CD4-positive, alpha-beta T cell (primary cell): ENCODE measurements around the gene ADARB2. TPM values are rescaled to one million over a fixed set of nuclear protein-coding genes. Genes with fewer than 3 reads are reported as not detected.

Experiments used
- ATAC-seq: fragments of 200-7000 bp; cut with Tn5 transposase; one replicate; pipeline ENCODE4 v1.10.0; 2022; ENCODE audit warnings: mild to moderate bottlenecking; ENCODE audit not compliant: poor library complexity
- CTCF ChIA-PET: fragments of 350-600 bp; sonication (Branson Sonifier 250); formaldehyde crosslinking; loops from one replicate; lab custom pipeline; 2021; ENCODE audit warnings: antibody characterized with exemption, inconsistent platforms; lab: Charles Lee
- POLR2A ChIA-PET: fragments of 350-600 bp; sonication (Branson Sonifier 250); formaldehyde crosslinking; loops from one replicate; lab custom pipeline; 2021; ENCODE audit warnings: antibody characterized with exemption, inconsistent platforms; lab: Charles Lee
- DNase-seq, 14 experiments: peaks; one replicate each; pipeline ENCODE4 v3.0.0-alpha.2; 2013 to 2020; ENCODE audit warnings: mixed read lengths in 2 of 14
- H3K27ac ChIP-seq, 2 donors: one replicate each; pipeline versions ENCODE4 v1.5.1 to v1.7.0; 2013; ENCODE audit warnings: low read length in 2 of 2, low read depth in 1 of 2, mild to moderate bottlenecking in 1 of 2
- H3K27me3 ChIP-seq, 2 experiments: 1 replicate in 1 of 2; 2 replicates in 1 of 2; pipeline versions ENCODE4 v1.6.1 to v1.7.0; 2013; ENCODE audit warnings: low read length in 2 of 2, control low read depth in 1 of 2, mild to moderate bottlenecking in 1 of 2, moderate library complexity in 1 of 2; ENCODE audit not compliant: insufficient read depth in 2 of 2, control insufficient read depth in 1 of 2
- H3K36me3 ChIP-seq: one replicate; pipeline ENCODE4 v1.6.1; 2013; ENCODE audit warnings: low read length, control low read depth; ENCODE audit not compliant: insufficient read depth
- H3K4me1 ChIP-seq: one replicate; pipeline ENCODE4 v1.6.1; 2013; ENCODE audit warnings: low read length, control low read depth; ENCODE audit not compliant: insufficient read depth
- H3K4me3 ChIP-seq: one replicate; pipeline ENCODE4 v1.5.1; 2013; ENCODE audit warnings: mild to moderate bottlenecking, low read length, moderate library complexity
- H3K9me3 ChIP-seq, 2 experiments: 1 replicate in 1 of 2; 2 replicates in 1 of 2; pipeline versions ENCODE4 v1.6.1 to v1.7.0; 2013; ENCODE audit warnings: low read length in 2 of 2, mild to moderate bottlenecking in 2 of 2, control low read depth in 1 of 2, moderate library complexity in 1 of 2; ENCODE audit not compliant: control insufficient read depth in 1 of 2, insufficient read depth in 1 of 2
- H3K27ac Mint-ChIP-seq: one replicate; pipeline ENCODE4 v1.8.0; 2020; ENCODE audit warnings: mixed read lengths
- H3K27me3 Mint-ChIP-seq: one replicate; pipeline ENCODE4 v1.8.0; 2021; ENCODE audit warnings: mixed read lengths
- H3K36me3 Mint-ChIP-seq: one replicate; pipeline ENCODE4 v1.8.0; 2021; ENCODE audit warnings: low read depth, mixed read lengths
- H3K4me1 Mint-ChIP-seq: one replicate; pipeline ENCODE4 v1.8.0; 2021; ENCODE audit warnings: low read depth, mixed read lengths
- H3K4me3 Mint-ChIP-seq: one replicate; pipeline ENCODE4 v1.8.0; 2020; ENCODE audit warnings: mild to moderate bottlenecking, mixed read lengths
- H3K9me3 Mint-ChIP-seq: one replicate; pipeline ENCODE4 v1.8.0; 2020; ENCODE audit warnings: mixed read lengths
- CTCF ChIP-seq: fragments of 200-600 bp; IDR thresholded peaks from one replicate; pipeline ENCODE4 v1.8.0; 2022; ENCODE audit warnings: antibody characterized with exemption, mild to moderate bottlenecking
- intact Hi-C, 2 experiments: fragments of 100-400 bp; cut with DNase I in 1 of 2; cut with micrococcal nuclease in 1 of 2; formaldehyde crosslinking; loops; one replicate each; pipeline versions ENCODE4 v1.15.1 to v1.9.0; 2023 to 2025; cut with DNase I, micrococcal nuclease
- total RNA-seq, 174 experiments: library from RNA in 2 of 174; stranded (reverse) in 2 of 174; gene quantifications; one replicate each; pipeline ENCODE4 v1.2.3 and lab custom pipeline; 2021 to 2026

ADARB2 gene
- total RNA-seq, 2 experiments from 2014 or later, result 0.14 TPM; not detected in 1

GRCh38 chr10:1171182-1171581, 566.1 kb downstream of the ADARB2 start:
- no peaks in the 10 kb centered on the region for H3K36me3 ChIP-seq
- H3K27ac ChIP-seq, result no peak overlapping the region
- POLR2A ChIA-PET, result no interaction called here
- Mint-ChIP-seq H3K27me3 (peaks cover 5% of the 10 kb centered on the region), H3K36me3 (no peaks in the 10 kb centered on the region), H3K27ac (no peak overlapping the region), H3K9me3 (no peaks in the 10 kb centered on the region), H3K4me1 (no peaks in the 10 kb centered on the region), H3K4me3 (no peak overlapping the region)
- H3K4me1 ChIP-seq, result no peaks in the 10 kb centered on the region
- no peak overlapping the region for H3K4me3 ChIP-seq
- no peak for TF ChIP-seq CTCF
- DNase-seq, result no peak
- CTCF ChIA-PET, result no interaction called here
- H3K27me3 ChIP-seq, result no peaks in the 10 kb centered on the region
- intact Hi-C loops, result no loop called here
- no peaks in the 10 kb centered on the region for H3K9me3 ChIP-seq
- no peak for ATAC-seq

GRCh38 chr10:1170867-1171180, 566.5 kb downstream of the ADARB2 start:
- ChIA-PET POLR2A (no interaction called here), CTCF (no interaction called here)
- Mint-ChIP-seq H3K36me3 (no peaks in the 10 kb centered on the region), H3K27ac (no peak overlapping the region), H3K4me1 (no peaks in the 10 kb centered on the region), H3K27me3 (peaks cover 8% of the 10 kb centered on the region), H3K9me3 (no peaks in the 10 kb centered on the region), H3K4me3 (no peak overlapping the region)
- H3K9me3 ChIP-seq, result no peaks in the 10 kb centered on the region
- H3K27ac ChIP-seq, result no peak overlapping the region
- no peak for TF ChIP-seq CTCF
- ATAC-seq (no peak), DNase-seq (no peak)
- no peaks in the 10 kb centered on the region for H3K36me3 ChIP-seq
- H3K4me1 ChIP-seq, result no peaks in the 10 kb centered on the region
- no peaks in the 10 kb centered on the region for H3K27me3 ChIP-seq
- intact Hi-C loops, result no loop called here
- no peak overlapping the region for H3K4me3 ChIP-seq

GRCh38 chr10:1169981-1170866, 567.1 kb downstream of the ADARB2 start:
- Mint-ChIP-seq H3K27ac (no peak overlapping the region), H3K9me3 (no peaks in the 10 kb centered on the region), H3K27me3 (peaks cover 10% of the 10 kb centered on the region), H3K36me3 (no peaks in the 10 kb centered on the region), H3K4me3 (no peak overlapping the region), H3K4me1 (no peaks in the 10 kb centered on the region)
- ATAC-seq (no peak), DNase-seq (no peak)
- H3K27ac ChIP-seq, result no peak overlapping the region
- intact Hi-C loops, result no loop called here
- CTCF ChIA-PET, result no interaction called here
- no peaks in the 10 kb centered on the region for H3K9me3 ChIP-seq
- H3K4me1 ChIP-seq, result no peaks in the 10 kb centered on the region
- no peak for TF ChIP-seq CTCF
- POLR2A ChIA-PET, result no interaction called here
- no peaks in the 10 kb centered on the region for H3K27me3 ChIP-seq
- no peak overlapping the region for H3K4me3 ChIP-seq
- H3K36me3 ChIP-seq, result no peaks in the 10 kb centered on the region
